DOHH2 (cell line): Measurements from ENCODE around the gene RPS6KA2.

Experiments used
- H3F3A ChIP-seq: fragments of 200-600 bp; sonication (generic), shearing (Covaris generic); 2 replicates; pipeline ENCODE4 v1.6.0; 2016; ENCODE audit warnings: antibody characterized with exemption, mild to moderate bottlenecking; ENCODE audit not compliant: control insufficient read depth, insufficient read depth
- H3K27ac ChIP-seq: fragments of 200-600 bp; sonication (generic); 2 replicates; pipeline ENCODE4 v1.5.1; 2014; ENCODE audit warnings: low read depth, mild to moderate bottlenecking, low read length, moderate library complexity
- H3K27me3 ChIP-seq: fragments of 200-600 bp; sonication (generic); 2 replicates; pipeline ENCODE4 v1.6.1; 2014; ENCODE audit warnings: mild to moderate bottlenecking, low read length, mixed read lengths; ENCODE audit not compliant: control insufficient read depth
- H3K36me3 ChIP-seq: fragments of 200-600 bp; sonication (generic); 2 replicates; pipeline ENCODE4 v1.6.1; 2014; ENCODE audit warnings: mild to moderate bottlenecking, low read length, moderate library complexity, mixed read lengths; ENCODE audit not compliant: control insufficient read depth
- H3K4me1 ChIP-seq: fragments of 200-600 bp; sonication (generic); 2 replicates; pipeline ENCODE4 v1.6.1; 2014; ENCODE audit warnings: mild to moderate bottlenecking, low read length, mixed read lengths; ENCODE audit not compliant: control insufficient read depth
- H3K4me2 ChIP-seq: fragments of 200-600 bp; sonication (generic); 2 replicates; pipeline ENCODE4 v1.6.0; 2014; ENCODE audit warnings: mild to moderate bottlenecking, low read length, moderate library complexity
- H3K4me3 ChIP-seq: fragments of 200-600 bp; sonication (generic); 2 replicates; pipeline ENCODE4 v1.5.1; 2014; ENCODE audit warnings: mild to moderate bottlenecking, low read length, mixed read lengths
- H3K79me2 ChIP-seq: fragments of 200-600 bp; sonication (generic); 2 replicates; pipeline ENCODE4 v1.6.1; 2014; ENCODE audit warnings: mild to moderate bottlenecking, low read length, mixed read lengths; ENCODE audit not compliant: control insufficient read depth
- H3K9me2 ChIP-seq: fragments of 200-600 bp; sonication (generic); replicated peaks from 2 replicates; pipeline ENCODE4 v1.6.1; 2014; ENCODE audit warnings: mild to moderate bottlenecking, low read length, mixed read lengths; ENCODE audit not compliant: control insufficient read depth
- H3K9me3 ChIP-seq: fragments of 200-600 bp; sonication (generic); 2 replicates; pipeline ENCODE4 v1.6.1; 2014; ENCODE audit warnings: antibody characterized with exemption, low read length, mixed read lengths; ENCODE audit not compliant: control insufficient read depth, insufficient read depth
- H4K20me1 ChIP-seq: fragments of 200-600 bp; sonication (generic); 2 replicates; pipeline ENCODE4 v1.6.0; 2014; ENCODE audit warnings: low read depth, mild to moderate bottlenecking, antibody characterized with exemption, low read length, moderate library complexity; ENCODE audit not compliant: control insufficient read depth, insufficient read depth
- EZH2phosphoT487 ChIP-seq: fragments of 200-600 bp; sonication (generic); IDR thresholded peaks from 2 replicates; pipeline ENCODE4 v1.6.1; 2017; ENCODE audit warnings: borderline replicate concordance, mild to moderate bottlenecking, antibody characterized with exemption, low read length, moderate library complexity, mixed read lengths
- TF ChIP-seq, protein P1 (sequence below): fragments of 200-600 bp; sonication (generic); IDR thresholded peaks from one replicate; pipeline ENCODE4 v1.5.1; 2014; ENCODE audit warnings: antibody characterized with exemption, mild to moderate bottlenecking, low read depth, low read length; ENCODE audit not compliant: poor library complexity, severe bottlenecking

The RPS6KA2 gene

GRCh38 chr6:166656230-166657151 is 29.4 kb upstream of the RPS6KA2 start:
- Histone ChIP-seq H3K4me2 (no peak overlapping the region), H3K27ac (no peak overlapping the region), H3K9me3 (no peaks in the 10 kb centered on the region), H3K27me3 (peaks cover 3% of the 10 kb centered on the region; the same call in 1 of the 2 replicates), H3F3A (no peaks in the 10 kb centered on the region), H3K9me2 (no peaks in the 10 kb centered on the region), H3K4me3 (no peak overlapping the region), H3K4me1 (no peaks in the 10 kb centered on the region), H3K79me2 (no peaks in the 10 kb centered on the region), H4K20me1 (no peaks in the 10 kb centered on the region), H3K36me3 (no peaks in the 10 kb centered on the region)
- no peak for TF ChIP-seq EZH2phosphoT487

DNA sequence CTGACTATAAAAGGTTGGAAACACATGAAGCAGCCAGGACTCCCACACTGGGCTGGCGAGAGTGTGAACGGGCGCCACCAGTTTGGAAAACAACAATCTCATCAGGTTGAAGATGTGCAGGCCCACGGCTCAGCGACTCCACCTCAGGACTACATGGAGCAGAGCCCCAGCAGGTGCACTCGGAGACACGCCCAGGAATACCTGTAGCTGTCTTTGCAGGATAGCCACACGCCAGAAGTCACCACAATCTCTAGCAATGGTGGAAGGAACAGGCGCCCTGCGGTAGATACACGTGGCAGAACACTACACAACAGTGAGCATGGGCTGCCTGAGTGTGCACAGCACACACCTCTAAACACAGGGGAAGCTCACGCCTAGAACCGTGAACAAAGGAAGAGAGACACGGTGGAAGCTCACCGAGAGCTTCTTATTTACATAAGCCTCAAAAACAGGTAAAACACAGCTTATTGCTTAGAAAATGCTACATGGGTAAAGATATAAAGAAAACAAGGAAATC is 28.7 kb upstream of the RPS6KA2 start:
- Histone ChIP-seq H3K4me1 (no peaks in the 10 kb centered on the region), H3K9me2 (no peaks in the 10 kb centered on the region), H3F3A (no peaks in the 10 kb centered on the region), H3K27me3 (peaks cover 5% of the 10 kb centered on the region; the same call in 1 of the 2 replicates), H4K20me1 (no peaks in the 10 kb centered on the region), H3K9me3 (no peaks in the 10 kb centered on the region), H3K36me3 (no peaks in the 10 kb centered on the region), H3K79me2 (no peaks in the 10 kb centered on the region), H3K27ac (no peak overlapping the region), H3K4me2 (no peak overlapping the region), H3K4me3 (no peak overlapping the region)
- TF ChIP-seq EZH2phosphoT487, result no peak
- TF ChIP-seq, protein P1, sequence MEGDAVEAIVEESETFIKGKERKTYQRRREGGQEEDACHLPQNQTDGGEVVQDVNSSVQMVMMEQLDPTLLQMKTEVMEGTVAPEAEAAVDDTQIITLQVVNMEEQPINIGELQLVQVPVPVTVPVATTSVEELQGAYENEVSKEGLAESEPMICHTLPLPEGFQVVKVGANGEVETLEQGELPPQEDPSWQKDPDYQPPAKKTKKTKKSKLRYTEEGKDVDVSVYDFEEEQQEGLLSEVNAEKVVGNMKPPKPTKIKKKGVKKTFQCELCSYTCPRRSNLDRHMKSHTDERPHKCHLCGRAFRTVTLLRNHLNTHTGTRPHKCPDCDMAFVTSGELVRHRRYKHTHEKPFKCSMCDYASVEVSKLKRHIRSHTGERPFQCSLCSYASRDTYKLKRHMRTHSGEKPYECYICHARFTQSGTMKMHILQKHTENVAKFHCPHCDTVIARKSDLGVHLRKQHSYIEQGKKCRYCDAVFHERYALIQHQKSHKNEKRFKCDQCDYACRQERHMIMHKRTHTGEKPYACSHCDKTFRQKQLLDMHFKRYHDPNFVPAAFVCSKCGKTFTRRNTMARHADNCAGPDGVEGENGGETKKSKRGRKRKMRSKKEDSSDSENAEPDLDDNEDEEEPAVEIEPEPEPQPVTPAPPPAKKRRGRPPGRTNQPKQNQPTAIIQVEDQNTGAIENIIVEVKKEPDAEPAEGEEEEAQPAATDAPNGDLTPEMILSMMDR, result no peak

DNA sequence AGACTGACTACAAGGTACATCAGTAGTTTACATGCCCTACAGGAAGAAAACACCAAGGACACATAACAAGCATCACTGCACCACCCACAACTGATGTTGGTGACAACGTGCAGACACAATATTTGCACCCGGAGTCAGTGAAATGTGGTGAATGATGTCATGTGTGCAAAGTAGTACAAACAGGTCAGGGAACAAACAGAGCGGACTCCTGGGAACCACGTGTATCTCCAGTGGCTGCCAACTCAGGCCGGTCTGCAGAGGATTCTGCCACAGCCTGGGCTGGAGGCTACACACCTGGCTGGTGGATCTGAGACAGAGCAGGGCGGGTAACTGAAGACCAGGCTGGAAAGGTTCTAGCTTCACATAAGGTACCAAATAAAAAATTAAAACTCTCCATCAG is 28.2 kb upstream of the RPS6KA2 start:
- no peak overlapping the region for H3K27ac ChIP-seq
- H3K9me2 ChIP-seq, result no peaks in the 10 kb centered on the region
- H3K27me3 ChIP-seq, result peaks cover 5% of the 10 kb centered on the region; the same call in 1 of the 2 replicates
- no peak overlapping the region for H3K4me3 ChIP-seq
- no peaks in the 10 kb centered on the region for H3F3A ChIP-seq
- no peaks in the 10 kb centered on the region for H3K36me3 ChIP-seq
- H3K4me2 ChIP-seq, result no peak overlapping the region
- TF ChIP-seq, protein P1, result no peak
- no peak for TF ChIP-seq EZH2phosphoT487
- peaks cover under 1% of the 10 kb centered on the region; the same call in 1 of the 2 replicates for H3K4me1 ChIP-seq
- H3K79me2 ChIP-seq, result no peaks in the 10 kb centered on the region
- H3K9me3 ChIP-seq, result no peaks in the 10 kb centered on the region
- no peaks in the 10 kb centered on the region for H4K20me1 ChIP-seq

DNA sequence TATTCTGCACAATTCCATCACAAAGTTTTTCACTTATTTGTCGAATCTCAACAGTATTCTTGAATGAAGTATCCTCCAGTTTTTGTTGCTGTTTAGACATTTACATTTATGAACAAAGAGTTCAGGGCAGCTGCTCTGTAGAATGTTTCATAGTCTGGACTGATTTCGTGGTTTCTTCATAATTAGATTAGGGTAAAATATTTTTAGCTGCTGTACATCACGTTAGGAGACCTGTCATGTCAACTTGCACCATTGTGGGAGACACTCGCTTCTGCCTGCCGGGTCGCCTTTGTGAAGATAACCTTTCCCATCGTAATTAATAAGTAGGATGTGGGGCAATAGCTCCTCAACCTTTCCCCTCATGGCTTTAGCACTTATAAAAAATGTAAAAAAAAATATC is 27.5 kb upstream of the RPS6KA2 start:
- Histone ChIP-seq H3K27me3 (peaks cover 5% of the 10 kb centered on the region; the same call in 1 of the 2 replicates), H3K4me1 (peaks cover 3% of the 10 kb centered on the region; the same call in 1 of the 2 replicates), H4K20me1 (no peaks in the 10 kb centered on the region), H3K36me3 (no peaks in the 10 kb centered on the region), H3K9me3 (no peaks in the 10 kb centered on the region), H3K79me2 (no peaks in the 10 kb centered on the region), H3K27ac (no peak overlapping the region), H3K4me3 (no peak overlapping the region), H3K4me2 (no peak overlapping the region), H3K9me2 (no peaks in the 10 kb centered on the region), H3F3A (no peaks in the 10 kb centered on the region)
- TF ChIP-seq EZH2phosphoT487, result no peak
- TF ChIP-seq, protein P1, result no peak
